ENCODE results near the gene SPG11. TPM values are rescaled to one million over a fixed set of nuclear protein-coding genes. Genes with fewer than 3 reads are reported as not detected.

Gene SPG11
- total and polyA plus RNA-seq, 4 donors: 17.3 to 65.3 (median 31.3) TPM

DNA sequence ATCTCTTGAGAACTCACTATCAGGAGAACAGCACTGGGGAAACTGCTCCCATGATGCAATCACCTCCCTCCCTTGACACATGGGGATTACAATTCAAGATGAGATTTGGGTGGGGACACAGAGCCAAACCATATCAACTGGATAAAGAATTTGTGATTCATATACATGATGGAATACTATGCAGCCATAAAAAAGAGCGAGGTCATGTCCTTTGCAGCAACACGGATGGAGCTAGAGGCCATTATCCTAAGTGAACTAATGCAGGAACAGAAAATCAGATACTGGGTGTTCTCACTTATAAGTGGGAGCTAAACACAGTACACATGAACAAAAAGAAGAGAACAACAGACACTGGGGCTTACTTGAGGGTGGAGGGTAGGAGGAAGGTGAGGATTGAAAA is 17.0 kb downstream of the SPG11 start:
- peaks cover 10 to 40% (median 29%) of the 10 kb centered on the region in 4 donors for H3K36me3 ChIP-seq (ENCODE audit: control insufficient read depth in 4 of 4, insufficient read depth in 3 of 4, low read depth in 1 of 4, low read length in 3 of 4)
- no peak for DNase-seq (ENCODE audit: low spot score)
- H3K4me1 ChIP-seq (ENCODE audit: control insufficient read depth in 4 of 4, insufficient read depth in 4 of 4, low read length in 3 of 4): no peaks in the 10 kb centered on the region
- H3K9ac ChIP-seq (ENCODE audit: low read depth in 1 of 2, low read length in 2 of 2): no peak overlapping the region
- no peaks in the 10 kb centered on the region for H3K27me3 ChIP-seq (ENCODE audit: control insufficient read depth in 4 of 4, insufficient read depth in 4 of 4, low read length in 3 of 4)
- TF ChIP-seq TAF1 (conservative IDR thresholded peaks at IDR 0.05) (no peak), GABPA (IDR thresholded peaks at IDR 0.05 in 1 of 2, conservative IDR thresholded peaks at IDR 0.05 in 1 of 2) (no peak), SP1 (IDR thresholded peaks at IDR 0.05) (no peak), ZBTB33 (IDR thresholded peaks at IDR 0.05) (no peak), FOXA1 (IDR thresholded peaks at IDR 0.05) (no peak), FOXA2 (IDR thresholded peaks at IDR 0.05) (no peak), RAD21 (IDR thresholded peaks at IDR 0.05) (no peak)
- TF ChIP-seq, protein P1, sequence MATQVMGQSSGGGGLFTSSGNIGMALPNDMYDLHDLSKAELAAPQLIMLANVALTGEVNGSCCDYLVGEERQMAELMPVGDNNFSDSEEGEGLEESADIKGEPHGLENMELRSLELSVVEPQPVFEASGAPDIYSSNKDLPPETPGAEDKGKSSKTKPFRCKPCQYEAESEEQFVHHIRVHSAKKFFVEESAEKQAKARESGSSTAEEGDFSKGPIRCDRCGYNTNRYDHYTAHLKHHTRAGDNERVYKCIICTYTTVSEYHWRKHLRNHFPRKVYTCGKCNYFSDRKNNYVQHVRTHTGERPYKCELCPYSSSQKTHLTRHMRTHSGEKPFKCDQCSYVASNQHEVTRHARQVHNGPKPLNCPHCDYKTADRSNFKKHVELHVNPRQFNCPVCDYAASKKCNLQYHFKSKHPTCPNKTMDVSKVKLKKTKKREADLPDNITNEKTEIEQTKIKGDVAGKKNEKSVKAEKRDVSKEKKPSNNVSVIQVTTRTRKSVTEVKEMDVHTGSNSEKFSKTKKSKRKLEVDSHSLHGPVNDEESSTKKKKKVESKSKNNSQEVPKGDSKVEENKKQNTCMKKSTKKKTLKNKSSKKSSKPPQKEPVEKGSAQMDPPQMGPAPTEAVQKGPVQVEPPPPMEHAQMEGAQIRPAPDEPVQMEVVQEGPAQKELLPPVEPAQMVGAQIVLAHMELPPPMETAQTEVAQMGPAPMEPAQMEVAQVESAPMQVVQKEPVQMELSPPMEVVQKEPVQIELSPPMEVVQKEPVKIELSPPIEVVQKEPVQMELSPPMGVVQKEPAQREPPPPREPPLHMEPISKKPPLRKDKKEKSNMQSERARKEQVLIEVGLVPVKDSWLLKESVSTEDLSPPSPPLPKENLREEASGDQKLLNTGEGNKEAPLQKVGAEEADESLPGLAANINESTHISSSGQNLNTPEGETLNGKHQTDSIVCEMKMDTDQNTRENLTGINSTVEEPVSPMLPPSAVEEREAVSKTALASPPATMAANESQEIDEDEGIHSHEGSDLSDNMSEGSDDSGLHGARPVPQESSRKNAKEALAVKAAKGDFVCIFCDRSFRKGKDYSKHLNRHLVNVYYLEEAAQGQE (IDR thresholded peaks at IDR 0.05): no peak
- TF ChIP-seq, protein P2, sequence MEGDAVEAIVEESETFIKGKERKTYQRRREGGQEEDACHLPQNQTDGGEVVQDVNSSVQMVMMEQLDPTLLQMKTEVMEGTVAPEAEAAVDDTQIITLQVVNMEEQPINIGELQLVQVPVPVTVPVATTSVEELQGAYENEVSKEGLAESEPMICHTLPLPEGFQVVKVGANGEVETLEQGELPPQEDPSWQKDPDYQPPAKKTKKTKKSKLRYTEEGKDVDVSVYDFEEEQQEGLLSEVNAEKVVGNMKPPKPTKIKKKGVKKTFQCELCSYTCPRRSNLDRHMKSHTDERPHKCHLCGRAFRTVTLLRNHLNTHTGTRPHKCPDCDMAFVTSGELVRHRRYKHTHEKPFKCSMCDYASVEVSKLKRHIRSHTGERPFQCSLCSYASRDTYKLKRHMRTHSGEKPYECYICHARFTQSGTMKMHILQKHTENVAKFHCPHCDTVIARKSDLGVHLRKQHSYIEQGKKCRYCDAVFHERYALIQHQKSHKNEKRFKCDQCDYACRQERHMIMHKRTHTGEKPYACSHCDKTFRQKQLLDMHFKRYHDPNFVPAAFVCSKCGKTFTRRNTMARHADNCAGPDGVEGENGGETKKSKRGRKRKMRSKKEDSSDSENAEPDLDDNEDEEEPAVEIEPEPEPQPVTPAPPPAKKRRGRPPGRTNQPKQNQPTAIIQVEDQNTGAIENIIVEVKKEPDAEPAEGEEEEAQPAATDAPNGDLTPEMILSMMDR (IDR thresholded peaks at IDR 0.05; ENCODE audit: low read depth, low read length, missing input control): no peak
- no peaks in the 10 kb centered on the region for H3K9me3 ChIP-seq (ENCODE audit: control insufficient read depth in 4 of 4, low read length in 3 of 4)
- WGBS: 98% methylated on average over 2 of the region's 2 CpGs
- H3K4me3 ChIP-seq (ENCODE audit: low read depth in 1 of 3, low read length in 3 of 3): no peak overlapping the region
- H3K27ac ChIP-seq (ENCODE audit: low read depth in 1 of 2, low read length in 2 of 2): no peak overlapping the region

- TF ChIP-seq HNF4A (conservative IDR thresholded peaks at IDR 0.05): no peak
- TF ChIP-seq EGR1 (IDR thresholded peaks at IDR 0.05; ENCODE audit: low read depth in 2 of 2): no peak
- TF ChIP-seq RXRA (IDR thresholded peaks at IDR 0.05): no peak
- TF ChIP-seq RAD21 (IDR thresholded peaks at IDR 0.05): no peak
- TF ChIP-seq NR2F2 (IDR thresholded peaks at IDR 0.05): no peak
- Histone ChIP-seq H3K4me3 (ENCODE audit: low read depth in 1 of 3, low read length in 3 of 3) (no peak overlapping the region), H3K9me3 (ENCODE audit: control insufficient read depth in 4 of 4, low read length in 3 of 4) (no peaks in the 10 kb centered on the region), H3K4me1 (ENCODE audit: control insufficient read depth in 4 of 4, insufficient read depth in 4 of 4, low read length in 3 of 4) (no peaks in the 10 kb centered on the region), H3K27me3 (ENCODE audit: control insufficient read depth in 4 of 4, insufficient read depth in 4 of 4, low read length in 3 of 4) (no peaks in the 10 kb centered on the region), H3K36me3 (ENCODE audit: control insufficient read depth in 4 of 4, insufficient read depth in 3 of 4, low read depth in 1 of 4, low read length in 3 of 4) (peaks cover 2 to 15% (median 11%) of the 10 kb centered on the region in 4 donors), H3K27ac (ENCODE audit: low read depth in 1 of 2, low read length in 2 of 2) (no peak overlapping the region), H3K9ac (ENCODE audit: low read depth in 1 of 2, low read length in 2 of 2) (no peak overlapping the region)
- 94% methylated on average over 4 of the region's 4 CpGs for WGBS
- no peak for DNase-seq (ENCODE audit: low spot score)
Measured at GRCh38 chr15:44641651-44642050, 21.8 kb downstream of the SPG11 start.
